Loucy (cell line): Measurements from ENCODE around the gene ARHGAP42.

ENCODE experiments used
- CTCF ChIP-seq: fragments of 200-600 bp; sonication (generic); conservative IDR thresholded peaks from 2 replicates; pipeline ENCODE4 v1.5.1; 2014; ENCODE audit warnings: mild to moderate bottlenecking, antibody characterized with exemption, low read length
- EZH2phosphoT487 ChIP-seq: fragments of 200-600 bp; IDR thresholded peaks from 2 replicates; pipeline ENCODE4 v1.6.1; 2018; ENCODE audit warnings: antibody characterized with exemption, mild to moderate bottlenecking, moderate library complexity, borderline replicate concordance

DNA sequence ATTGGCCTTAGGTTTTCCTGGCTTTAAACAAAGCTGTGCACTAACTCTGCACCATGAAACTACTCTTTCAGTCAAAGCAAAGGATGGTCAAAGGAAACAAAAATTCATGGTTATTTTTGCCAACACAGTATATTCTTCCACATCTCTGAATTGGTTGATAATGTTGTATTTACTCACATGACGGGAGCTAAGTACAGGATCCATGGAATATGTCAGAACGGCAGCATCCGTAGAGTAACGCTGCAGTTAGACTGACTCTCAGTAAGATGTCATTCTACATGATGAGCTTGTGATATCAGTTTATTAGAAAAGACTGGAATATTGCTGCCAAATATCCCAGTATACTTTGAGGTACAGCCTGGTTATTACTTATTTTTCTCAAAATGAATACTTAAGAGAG is 270.4 kb downstream of the ARHGAP42 start:
- TF ChIP-seq CTCF (no peak), EZH2phosphoT487 (no peak)
